ENCODE measurements around the gene SEMA6A. TPM values are rescaled to one million over a fixed set of nuclear protein-coding genes. Genes with fewer than 3 reads are reported as not detected.
A peak's percentile ranks its signal among the peaks of the same experiment; 100 is the strongest.

Gene SEMA6A
- total RNA-seq, 1 experiment from 2014 or later = not detected

- peaks cover 8% of the 10 kb centered on the region; the same call in 1 of the 2 replicates for H4K20me1 ChIP-seq (ENCODE audit: insufficient read depth, low read depth, low read length)
- H3K9ac ChIP-seq (ENCODE audit: low read length) = no peak overlapping the region
- H3K27me3 ChIP-seq (ENCODE audit: low read length) = no peaks in the 10 kb centered on the region; the same call in 1 of the 2 replicates
- no peak overlapping the region for H3K4me2 ChIP-seq (ENCODE audit: low read depth, low read length, poor library complexity, severe bottlenecking)
- H2AFZ ChIP-seq (ENCODE audit: low read length) = no peak overlapping the region
- H3K79me2 ChIP-seq (ENCODE audit: low read length) = no peaks in the 10 kb centered on the region
- no peak overlapping the region for H3K27ac ChIP-seq (ENCODE audit: low read length)
- no peaks in the 10 kb centered on the region for H3K36me3 ChIP-seq (ENCODE audit: insufficient read depth, low read length)
- H3K4me1 ChIP-seq (ENCODE audit: low read length) = peaks cover 10% of the 10 kb centered on the region
- no peak for DNase-seq
- no peaks in the 10 kb centered on the region for H3K9me2 ChIP-seq (replicated peaks; ENCODE audit: insufficient read depth, low read length)
- no peak overlapping the region for H3K4me3 ChIP-seq (ENCODE audit: low read length)
- H3K9me3 ChIP-seq (ENCODE audit: low read length) = no peaks in the 10 kb centered on the region
These were observed 10.3 kb downstream of the SEMA6A start for GRCh38 chr5:116564312-116564711.

GRCh38 chr5:116563736-116564308 is 10.8 kb downstream of the SEMA6A start:
- Histone ChIP-seq H3K4me2 (ENCODE audit: low read depth, low read length, poor library complexity, severe bottlenecking) (no peak overlapping the region), H3K79me2 (ENCODE audit: low read length) (no peaks in the 10 kb centered on the region), H3K27ac (ENCODE audit: low read length) (no peak overlapping the region), H3K36me3 (ENCODE audit: insufficient read depth, low read length) (no peaks in the 10 kb centered on the region), H3K9me3 (ENCODE audit: low read length) (no peaks in the 10 kb centered on the region), H3K9me2 (replicated peaks; ENCODE audit: insufficient read depth, low read length) (no peaks in the 10 kb centered on the region), H4K20me1 (ENCODE audit: insufficient read depth, low read depth, low read length) (peaks cover 7% of the 10 kb centered on the region; the same call in 1 of the 2 replicates), H3K4me1 (ENCODE audit: low read length) (peaks cover 5% of the 10 kb centered on the region), H3K27me3 (ENCODE audit: low read length) (no peaks in the 10 kb centered on the region; the same call in 1 of the 2 replicates), H2AFZ (ENCODE audit: low read length) (no peak overlapping the region), H3K9ac (ENCODE audit: low read length) (no peak overlapping the region), H3K4me3 (ENCODE audit: low read length) (no peak overlapping the region)
- DNase-seq = no peak

GRCh38 chr5:116562669-116563068 is 12.0 kb downstream of the SEMA6A start:
- Histone ChIP-seq H3K4me2 (ENCODE audit: low read depth, low read length, poor library complexity, severe bottlenecking) (no peak overlapping the region), H3K4me1 (ENCODE audit: low read length) (peaks cover 4% of the 10 kb centered on the region), H3K9ac (ENCODE audit: low read length) (no peak overlapping the region), H3K27me3 (ENCODE audit: low read length) (no peaks in the 10 kb centered on the region; the same call in 1 of the 2 replicates), H3K9me2 (replicated peaks; ENCODE audit: insufficient read depth, low read length) (no peaks in the 10 kb centered on the region), H3K79me2 (ENCODE audit: low read length) (no peaks in the 10 kb centered on the region), H3K9me3 (ENCODE audit: low read length) (no peaks in the 10 kb centered on the region), H3K4me3 (ENCODE audit: low read length) (no peak overlapping the region), H4K20me1 (ENCODE audit: insufficient read depth, low read depth, low read length) (0 out of 2 replicates have a peak, but pooled peaks cover 5% of the 10 kb centered on the region), H3K36me3 (ENCODE audit: insufficient read depth, low read length) (no peaks in the 10 kb centered on the region), H3K27ac (ENCODE audit: low read length) (no peak overlapping the region), H2AFZ (ENCODE audit: low read length) (no peak overlapping the region)
- no peak for DNase-seq

- Histone ChIP-seq H3K27ac (ENCODE audit: low read length) (no peak overlapping the region), H3K36me3 (ENCODE audit: insufficient read depth, low read length) (no peaks in the 10 kb centered on the region), H2AFZ (ENCODE audit: low read length) (no peak overlapping the region), H3K79me2 (ENCODE audit: low read length) (no peaks in the 10 kb centered on the region), H3K4me1 (ENCODE audit: low read length) (peaks cover 3% of the 10 kb centered on the region), H3K4me3 (ENCODE audit: low read length) (no peak overlapping the region), H3K9me3 (ENCODE audit: low read length) (no peaks in the 10 kb centered on the region), H3K4me2 (ENCODE audit: low read depth, low read length, poor library complexity, severe bottlenecking) (no peak overlapping the region), H4K20me1 (ENCODE audit: insufficient read depth, low read depth, low read length) (no peaks in the 10 kb centered on the region), H3K9ac (ENCODE audit: low read length) (no peak overlapping the region), H3K9me2 (replicated peaks; ENCODE audit: insufficient read depth, low read length) (no peaks in the 10 kb centered on the region), H3K27me3 (ENCODE audit: low read length) (no peaks in the 10 kb centered on the region)
- DNase-seq = no peak
These were observed 13.0 kb downstream of the SEMA6A start for GRCh38 chr5:116561658-116562057.

GRCh38 chr5:116559673-116560164 is 14.9 kb downstream of the SEMA6A start:
- Histone ChIP-seq H3K4me3 (ENCODE audit: low read length) (no peak overlapping the region), H3K9me2 (replicated peaks; ENCODE audit: insufficient read depth, low read length) (no peaks in the 10 kb centered on the region), H3K4me1 (ENCODE audit: low read length) (no peaks in the 10 kb centered on the region), H3K9me3 (ENCODE audit: low read length) (no peaks in the 10 kb centered on the region), H2AFZ (ENCODE audit: low read length) (no peak overlapping the region), H3K27me3 (ENCODE audit: low read length) (no peaks in the 10 kb centered on the region), H3K79me2 (ENCODE audit: low read length) (no peaks in the 10 kb centered on the region), H4K20me1 (ENCODE audit: insufficient read depth, low read depth, low read length) (no peaks in the 10 kb centered on the region), H3K4me2 (ENCODE audit: low read depth, low read length, poor library complexity, severe bottlenecking) (no peak overlapping the region), H3K27ac (ENCODE audit: low read length) (no peak overlapping the region), H3K36me3 (ENCODE audit: insufficient read depth, low read length) (no peaks in the 10 kb centered on the region), H3K9ac (ENCODE audit: low read length) (no peak overlapping the region)
- DNase-seq = no peak

- Histone ChIP-seq H3K27me3 (ENCODE audit: low read length) (no peaks in the 10 kb centered on the region), H3K4me3 (ENCODE audit: low read length) (no peak overlapping the region), H4K20me1 (ENCODE audit: insufficient read depth, low read depth, low read length) (no peaks in the 10 kb centered on the region), H3K9me3 (ENCODE audit: low read length) (no peaks in the 10 kb centered on the region), H3K4me1 (ENCODE audit: low read length) (no peaks in the 10 kb centered on the region), H3K9ac (ENCODE audit: low read length) (no peak overlapping the region), H3K4me2 (ENCODE audit: low read depth, low read length, poor library complexity, severe bottlenecking) (no peak overlapping the region), H3K9me2 (replicated peaks; ENCODE audit: insufficient read depth, low read length) (no peaks in the 10 kb centered on the region), H3K36me3 (ENCODE audit: insufficient read depth, low read length) (no peaks in the 10 kb centered on the region), H2AFZ (ENCODE audit: low read length) (no peak overlapping the region), H3K27ac (ENCODE audit: low read length) (no peak overlapping the region), H3K79me2 (ENCODE audit: low read length) (no peaks in the 10 kb centered on the region)
- DNase-seq = no peak
These were observed 15.4 kb downstream of the SEMA6A start for GRCh38 chr5:116559239-116559638.

GRCh38 chr5:116557669-116558271 is 16.9 kb downstream of the SEMA6A start:
- no peaks in the 10 kb centered on the region for H3K9me3 ChIP-seq (ENCODE audit: low read length)
- H3K9ac ChIP-seq (ENCODE audit: low read length) = no peak overlapping the region
- no peaks in the 10 kb centered on the region for H3K27me3 ChIP-seq (ENCODE audit: low read length)
- no peak overlapping the region for H2AFZ ChIP-seq (ENCODE audit: low read length)
- no peaks in the 10 kb centered on the region for H3K9me2 ChIP-seq (replicated peaks; ENCODE audit: insufficient read depth, low read length)
- H3K79me2 ChIP-seq (ENCODE audit: low read length) = no peaks in the 10 kb centered on the region
- H4K20me1 ChIP-seq (ENCODE audit: insufficient read depth, low read depth, low read length) = no peaks in the 10 kb centered on the region
- H3K4me3 ChIP-seq (ENCODE audit: low read length) = no peak overlapping the region
- H3K36me3 ChIP-seq (ENCODE audit: insufficient read depth, low read length) = no peaks in the 10 kb centered on the region
- H3K4me2 ChIP-seq (ENCODE audit: low read depth, low read length, poor library complexity, severe bottlenecking) = no peak overlapping the region
- peak; percentile 60 for DNase-seq
- no peak overlapping the region for H3K27ac ChIP-seq (ENCODE audit: low read length)
- no peaks in the 10 kb centered on the region for H3K4me1 ChIP-seq (ENCODE audit: low read length)

- H2AFZ ChIP-seq (ENCODE audit: low read length) = no peak overlapping the region
- H3K36me3 ChIP-seq (ENCODE audit: insufficient read depth, low read length) = no peaks in the 10 kb centered on the region
- no peaks in the 10 kb centered on the region for H3K4me1 ChIP-seq (ENCODE audit: low read length)
- no peaks in the 10 kb centered on the region for H4K20me1 ChIP-seq (ENCODE audit: insufficient read depth, low read depth, low read length)
- H3K9ac ChIP-seq (ENCODE audit: low read length) = no peak overlapping the region
- H3K4me3 ChIP-seq (ENCODE audit: low read length) = no peak overlapping the region
- DNase-seq = no peak
- no peaks in the 10 kb centered on the region for H3K27me3 ChIP-seq (ENCODE audit: low read length)
- H3K9me3 ChIP-seq (ENCODE audit: low read length) = no peaks in the 10 kb centered on the region
- H3K79me2 ChIP-seq (ENCODE audit: low read length) = no peaks in the 10 kb centered on the region
- H3K27ac ChIP-seq (ENCODE audit: low read length) = no peak overlapping the region
- no peak overlapping the region for H3K4me2 ChIP-seq (ENCODE audit: low read depth, low read length, poor library complexity, severe bottlenecking)
- no peaks in the 10 kb centered on the region for H3K9me2 ChIP-seq (replicated peaks; ENCODE audit: insufficient read depth, low read length)
These were observed 19.9 kb downstream of the SEMA6A start for GRCh38 chr5:116554764-116555163.
